ENCODE data around the gene ABCC9.

DNA sequence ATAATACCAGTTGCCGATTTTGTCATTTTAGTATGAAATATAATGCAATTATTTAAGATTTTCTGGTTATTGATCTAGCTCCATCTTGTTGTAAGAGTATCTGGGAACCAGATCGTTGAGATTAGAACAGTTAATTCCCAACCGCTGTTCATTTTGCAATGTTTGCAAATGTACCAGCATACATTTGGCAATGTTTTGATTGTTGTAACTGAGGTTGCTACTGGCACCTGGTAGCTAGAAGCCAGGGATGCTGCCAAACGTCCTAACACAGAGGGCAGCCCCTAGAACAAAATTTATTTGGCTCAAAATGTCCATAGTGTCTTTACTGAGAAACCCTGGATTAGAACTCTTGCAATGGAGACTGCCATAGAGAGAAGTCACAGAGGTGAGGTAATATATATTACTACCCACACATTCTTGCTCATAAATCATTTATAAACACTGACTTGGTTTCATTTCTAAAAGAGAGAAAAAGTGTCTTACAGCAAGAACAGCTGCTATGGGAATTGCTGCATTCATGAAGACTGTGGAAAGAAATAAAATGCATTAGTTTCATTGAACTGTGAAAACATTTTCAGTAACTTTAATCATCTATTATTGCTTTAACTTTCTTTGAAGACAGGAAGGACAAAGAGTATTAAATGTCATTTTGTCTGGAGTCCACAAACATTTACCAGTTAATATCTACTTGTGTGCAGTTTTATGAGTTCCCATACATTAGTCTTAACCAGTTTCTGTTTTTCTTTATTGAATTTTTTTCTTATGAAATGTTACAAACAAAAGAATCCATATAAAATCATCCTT is 46.2 kb downstream of the ABCC9 start:
- TF ChIP-seq, protein P1, sequence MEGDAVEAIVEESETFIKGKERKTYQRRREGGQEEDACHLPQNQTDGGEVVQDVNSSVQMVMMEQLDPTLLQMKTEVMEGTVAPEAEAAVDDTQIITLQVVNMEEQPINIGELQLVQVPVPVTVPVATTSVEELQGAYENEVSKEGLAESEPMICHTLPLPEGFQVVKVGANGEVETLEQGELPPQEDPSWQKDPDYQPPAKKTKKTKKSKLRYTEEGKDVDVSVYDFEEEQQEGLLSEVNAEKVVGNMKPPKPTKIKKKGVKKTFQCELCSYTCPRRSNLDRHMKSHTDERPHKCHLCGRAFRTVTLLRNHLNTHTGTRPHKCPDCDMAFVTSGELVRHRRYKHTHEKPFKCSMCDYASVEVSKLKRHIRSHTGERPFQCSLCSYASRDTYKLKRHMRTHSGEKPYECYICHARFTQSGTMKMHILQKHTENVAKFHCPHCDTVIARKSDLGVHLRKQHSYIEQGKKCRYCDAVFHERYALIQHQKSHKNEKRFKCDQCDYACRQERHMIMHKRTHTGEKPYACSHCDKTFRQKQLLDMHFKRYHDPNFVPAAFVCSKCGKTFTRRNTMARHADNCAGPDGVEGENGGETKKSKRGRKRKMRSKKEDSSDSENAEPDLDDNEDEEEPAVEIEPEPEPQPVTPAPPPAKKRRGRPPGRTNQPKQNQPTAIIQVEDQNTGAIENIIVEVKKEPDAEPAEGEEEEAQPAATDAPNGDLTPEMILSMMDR (IDR thresholded peaks at IDR 0.05): no peak
- TF ChIP-seq POLR2AphosphoS5 (IDR thresholded peaks at IDR 0.05; ENCODE audit: low read depth, low read length) (no peak), SIN3A (IDR thresholded peaks at IDR 0.05; ENCODE audit: borderline replicate concordance, insufficient read depth, low read depth, low read length) (no peak), REST (IDR thresholded peaks at IDR 0.05; ENCODE audit: insufficient read depth in 1 of 2, low read depth in 2 of 2, low read length in 1 of 2) (no peak), TCF7L2 (IDR thresholded peaks at IDR 0.05; ENCODE audit: low read depth, low read length) (no peak)
